GM19463 (cell line): ENCODE measurements around the gene ASXL3.

ENCODE experiments used
- ATAC-seq: cut with Tn5 transposase; IDR thresholded peaks from one replicate; pipeline ENCODE4 v1.9.1; 2021; ENCODE audit warnings: mild to moderate bottlenecking, moderate library complexity; ENCODE audit not compliant: unreplicated experiment

ASXL3 gene

GRCh38 chr18:33581856-33582255, 3.8 kb downstream of the ASXL3 start:
- ATAC-seq: no peak

- no peak for ATAC-seq
These were observed 5.9 kb downstream of the ASXL3 start for GRCh38 chr18:33583901-33584300.

GRCh38 chr18:33584548-33585430, 6.8 kb downstream of the ASXL3 start:
- no peak for ATAC-seq

GRCh38 chr18:33585431-33585775, 7.4 kb downstream of the ASXL3 start:
- ATAC-seq: no peak

GRCh38 chr18:33588361-33588760, 10.3 kb downstream of the ASXL3 start:
- no peak for ATAC-seq

GRCh38 chr18:33593261-33593660, 15.2 kb downstream of the ASXL3 start:
- no peak for ATAC-seq

- ATAC-seq: no peak
These were observed 16.8 kb downstream of the ASXL3 start for GRCh38 chr18:33594799-33595198.

GRCh38 chr18:33596178-33596854, 18.3 kb downstream of the ASXL3 start:
- ATAC-seq: no peak

GRCh38 chr18:33600846-33601245, 22.8 kb downstream of the ASXL3 start:
- ATAC-seq: no peak

- ATAC-seq: no peak
These were observed 25.4 kb downstream of the ASXL3 start for GRCh38 chr18:33603454-33603853.

- no peak for ATAC-seq
These were observed 27.2 kb downstream of the ASXL3 start for GRCh38 chr18:33605250-33605649.

GRCh38 chr18:33606621-33607020, 28.6 kb downstream of the ASXL3 start:
- no peak for ATAC-seq

GRCh38 chr18:33611525-33612135, 33.6 kb downstream of the ASXL3 start:
- ATAC-seq: no peak

GRCh38 chr18:33612632-33613031, 34.6 kb downstream of the ASXL3 start:
- no peak for ATAC-seq

GRCh38 chr18:33616556-33616955, 38.5 kb downstream of the ASXL3 start:
- no peak for ATAC-seq

GRCh38 chr18:33627114-33627513, 49.1 kb downstream of the ASXL3 start:
- ATAC-seq: no peak

GRCh38 chr18:33630476-33630875, 52.5 kb downstream of the ASXL3 start:
- ATAC-seq: no peak

- no peak for ATAC-seq
These were observed 63.1 kb downstream of the ASXL3 start for GRCh38 chr18:33641141-33641540.

- no peak for ATAC-seq
These were observed 66.5 kb downstream of the ASXL3 start for GRCh38 chr18:33644494-33644893.

- no peak for ATAC-seq
These were observed 69.3 kb downstream of the ASXL3 start for GRCh38 chr18:33647365-33647764.

GRCh38 chr18:33652635-33653034, 74.6 kb downstream of the ASXL3 start:
- no peak for ATAC-seq

- ATAC-seq: no peak
These were observed 75.2 kb downstream of the ASXL3 start for GRCh38 chr18:33653231-33653630.
